Measurements from ENCODE around the gene DERL2. TPM values are rescaled to one million over a fixed set of nuclear protein-coding genes. Genes with fewer than 3 reads are reported as not detected.

The DERL2 gene
- polyA plus RNA-seq, 1 donor (not counting 4 experiments of a cell fraction or from before 2014, with no cell fraction given), result 83.6 TPM

GRCh38 chr17:5425826-5426225 is 60.2 kb downstream of the DERL2 start:
- H3K4me1 ChIP-seq (ENCODE audit: control insufficient read depth, extremely low read depth, insufficient read depth, low read length), result peaks cover 29% of the 10 kb centered on the region

GRCh38 chr17:5424909-5425308 is 61.1 kb downstream of the DERL2 start:
- H3K4me2 ChIP-seq (ENCODE audit: control insufficient read depth, extremely low read depth, insufficient read depth, low read depth, low read length), result no peak overlapping the region
- dilution Hi-C loops (cut with MboI; ENCODE audit: extremely low pct_ligation_motif_present, low sequenced_read_pairs), result no loop called here
- no peaks in the 10 kb centered on the region for H3K9me1 ChIP-seq (ENCODE audit: control insufficient read depth, extremely low read depth, insufficient read depth, low read length)
- peaks cover 16 to 37% of the 10 kb centered on the region in 2 experiments for H3K36me3 ChIP-seq (ENCODE audit: control insufficient read depth in 2 of 2, extremely low read depth in 1 of 2, insufficient read depth in 2 of 2, low read length in 2 of 2)
- TF ChIP-seq EZH2 (IDR thresholded peaks at IDR 0.05; ENCODE audit: low read length), result no peak
- TF ChIP-seq, protein P1, sequence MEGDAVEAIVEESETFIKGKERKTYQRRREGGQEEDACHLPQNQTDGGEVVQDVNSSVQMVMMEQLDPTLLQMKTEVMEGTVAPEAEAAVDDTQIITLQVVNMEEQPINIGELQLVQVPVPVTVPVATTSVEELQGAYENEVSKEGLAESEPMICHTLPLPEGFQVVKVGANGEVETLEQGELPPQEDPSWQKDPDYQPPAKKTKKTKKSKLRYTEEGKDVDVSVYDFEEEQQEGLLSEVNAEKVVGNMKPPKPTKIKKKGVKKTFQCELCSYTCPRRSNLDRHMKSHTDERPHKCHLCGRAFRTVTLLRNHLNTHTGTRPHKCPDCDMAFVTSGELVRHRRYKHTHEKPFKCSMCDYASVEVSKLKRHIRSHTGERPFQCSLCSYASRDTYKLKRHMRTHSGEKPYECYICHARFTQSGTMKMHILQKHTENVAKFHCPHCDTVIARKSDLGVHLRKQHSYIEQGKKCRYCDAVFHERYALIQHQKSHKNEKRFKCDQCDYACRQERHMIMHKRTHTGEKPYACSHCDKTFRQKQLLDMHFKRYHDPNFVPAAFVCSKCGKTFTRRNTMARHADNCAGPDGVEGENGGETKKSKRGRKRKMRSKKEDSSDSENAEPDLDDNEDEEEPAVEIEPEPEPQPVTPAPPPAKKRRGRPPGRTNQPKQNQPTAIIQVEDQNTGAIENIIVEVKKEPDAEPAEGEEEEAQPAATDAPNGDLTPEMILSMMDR (optimal IDR thresholded peaks at IDR 0.05 in 1 of 3, IDR thresholded peaks at IDR 0.05 in 1 of 3, conservative IDR thresholded peaks at IDR 0.05 in 1 of 3; ENCODE audit: extremely low read depth in 1 of 3, insufficient read depth in 2 of 3, low read length in 3 of 3), result no peak
- H3K9me3 ChIP-seq (ENCODE audit: control insufficient read depth, low read depth, low read length), result no peaks in the 10 kb centered on the region
- no peak overlapping the region for H2AFZ ChIP-seq (ENCODE audit: control insufficient read depth, low read length)
- H3K27ac ChIP-seq (ENCODE audit: control insufficient read depth, insufficient read depth, low read length), result no peak overlapping the region
- no peaks in the 10 kb centered on the region for H3K27me3 ChIP-seq (ENCODE audit: control insufficient read depth, extremely low read depth, insufficient read depth, low read length)
- peaks cover 30% of the 10 kb centered on the region for H3K4me1 ChIP-seq (ENCODE audit: control insufficient read depth, extremely low read depth, insufficient read depth, low read length)
- no peak for FAIRE-seq
- H3K4me3 ChIP-seq (ENCODE audit: control insufficient read depth in 2 of 3, extremely low read depth in 1 of 3, insufficient read depth in 2 of 3, low read depth in 1 of 3, low read length in 3 of 3), result no peak overlapping the region
- H3K79me2 ChIP-seq (ENCODE audit: control insufficient read depth, insufficient read depth, low read length), result peaks cover 17% of the 10 kb centered on the region
- H3K9ac ChIP-seq (ENCODE audit: control insufficient read depth, extremely low read depth, insufficient read depth, low read length), result no peak overlapping the region
- no peak for DNase-seq (ENCODE audit: low read depth, low spot score)
- H4K20me1 ChIP-seq (ENCODE audit: control insufficient read depth, extremely low read depth, insufficient read depth, low read length), result no peaks in the 10 kb centered on the region

More at GRCh38 chr17:5425826-5426225, 60.2 kb downstream of the DERL2 start:
- Histone ChIP-seq H2AFZ (ENCODE audit: control insufficient read depth, low read length) (no peak overlapping the region), H3K36me3 (ENCODE audit: control insufficient read depth in 2 of 2, extremely low read depth in 1 of 2, insufficient read depth in 2 of 2, low read length in 2 of 2) (peaks cover 16 to 45% of the 10 kb centered on the region in 2 experiments), H3K79me2 (ENCODE audit: control insufficient read depth, insufficient read depth, low read length) (peaks cover 10% of the 10 kb centered on the region), H3K9me1 (ENCODE audit: control insufficient read depth, extremely low read depth, insufficient read depth, low read length) (no peaks in the 10 kb centered on the region), H3K9ac (ENCODE audit: control insufficient read depth, extremely low read depth, insufficient read depth, low read length) (no peak overlapping the region), H4K20me1 (ENCODE audit: control insufficient read depth, extremely low read depth, insufficient read depth, low read length) (no peaks in the 10 kb centered on the region), H3K27me3 (ENCODE audit: control insufficient read depth, extremely low read depth, insufficient read depth, low read length) (no peaks in the 10 kb centered on the region), H3K4me2 (ENCODE audit: control insufficient read depth, extremely low read depth, insufficient read depth, low read depth, low read length) (no peak overlapping the region), H3K9me3 (ENCODE audit: control insufficient read depth, low read depth, low read length) (no peaks in the 10 kb centered on the region), H3K27ac (ENCODE audit: control insufficient read depth, insufficient read depth, low read length) (no peak overlapping the region), H3K4me3 (ENCODE audit: control insufficient read depth in 2 of 3, extremely low read depth in 1 of 3, insufficient read depth in 2 of 3, low read depth in 1 of 3, low read length in 3 of 3) (no peak overlapping the region)
- dilution Hi-C loops (cut with MboI; ENCODE audit: extremely low pct_ligation_motif_present, low sequenced_read_pairs), result no loop called here
- TF ChIP-seq EZH2 (IDR thresholded peaks at IDR 0.05; ENCODE audit: low read length), result no peak
- TF ChIP-seq, protein P1 (optimal IDR thresholded peaks at IDR 0.05 in 1 of 3, IDR thresholded peaks at IDR 0.05 in 1 of 3, conservative IDR thresholded peaks at IDR 0.05 in 1 of 3; ENCODE audit: extremely low read depth in 1 of 3, insufficient read depth in 2 of 3, low read length in 3 of 3), result no peak
- FAIRE-seq (no peak), DNase-seq (ENCODE audit: low read depth, low spot score) (no peak)

All from keratinocyte (primary cell).